ENCODE results near the gene DPF3.

The DPF3 gene

DNA sequence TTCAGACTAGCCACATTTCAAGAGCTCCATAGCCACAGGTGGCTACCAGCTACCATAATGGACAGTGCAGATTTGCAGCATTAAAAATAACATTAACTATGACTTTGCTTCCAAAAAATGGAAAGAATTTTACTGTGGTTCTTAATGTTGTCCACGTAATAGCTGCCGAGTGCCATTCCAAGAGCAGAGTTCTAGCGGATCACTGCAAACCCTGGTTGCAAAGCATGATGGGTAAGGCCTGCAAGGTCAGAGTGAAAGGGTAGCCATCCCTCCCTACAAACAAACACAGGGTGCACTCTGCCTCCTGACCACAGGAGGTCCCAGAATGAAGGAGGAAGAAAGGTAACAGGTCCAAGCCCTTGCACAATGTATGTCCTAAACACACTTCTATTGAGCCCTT, 157.6 kb downstream of the DPF3 start:
- H3K4me3 ChIP-seq (ENCODE audit: low read depth, low read length), result no peak overlapping the region
- 0 out of 2 replicates have a peak, but pooled peaks have one; percentile 14 for TF ChIP-seq CTCF (IDR thresholded peaks at IDR 0.05; ENCODE audit: borderline replicate concordance, insufficient read depth, low read depth, low read length)

GRCh38 chr14:72732022-72732780, 161.7 kb downstream of the DPF3 start:
- no peak overlapping the region for H3K4me3 ChIP-seq (ENCODE audit: low read depth, low read length)
- no peak for TF ChIP-seq CTCF (IDR thresholded peaks at IDR 0.05; ENCODE audit: borderline replicate concordance, insufficient read depth, low read depth, low read length)

DNA sequence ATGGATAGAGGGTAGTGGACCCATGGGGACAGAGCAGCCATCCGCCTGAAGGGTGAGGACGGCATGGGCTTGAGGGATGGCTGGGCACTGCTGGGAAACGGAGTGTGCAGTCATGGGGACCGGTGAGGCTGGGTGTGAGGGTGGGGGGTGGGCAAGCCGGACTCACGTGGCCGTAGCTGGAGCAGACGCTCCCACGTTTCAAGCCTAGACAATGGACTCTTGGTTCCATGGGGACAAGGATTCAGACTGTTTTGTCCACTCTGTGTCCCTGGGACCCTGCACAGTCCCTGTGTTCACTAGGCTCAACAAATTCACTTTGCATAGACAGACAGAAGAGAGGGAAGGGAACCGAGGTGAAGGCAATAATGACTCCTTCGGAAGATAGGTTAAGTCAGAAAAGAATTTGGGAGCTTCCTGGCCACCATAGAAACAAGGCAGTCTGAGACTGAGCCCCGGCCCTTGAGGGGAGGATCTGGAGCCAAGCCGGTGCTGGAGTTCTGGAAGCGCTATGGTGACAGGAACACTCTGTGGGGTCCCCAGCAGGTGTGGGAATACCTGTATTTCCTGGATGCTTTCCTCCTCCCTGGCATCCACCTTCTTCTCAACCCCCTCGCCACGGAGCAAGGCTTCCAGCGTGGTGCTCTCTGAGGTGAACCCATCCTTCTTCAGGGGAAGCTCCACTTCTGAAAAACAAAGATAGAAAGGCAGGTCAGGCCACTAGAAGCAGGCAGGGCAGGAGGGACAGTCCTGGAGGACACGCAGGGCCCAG, 162.5 kb downstream of the DPF3 start:
- TF ChIP-seq CTCF (IDR thresholded peaks at IDR 0.05; ENCODE audit: borderline replicate concordance, insufficient read depth, low read depth, low read length), result no peak

GRCh38 chr14:72730468-72730867, 163.4 kb downstream of the DPF3 start:
- no peak for TF ChIP-seq CTCF (IDR thresholded peaks at IDR 0.05; ENCODE audit: borderline replicate concordance, insufficient read depth, low read depth, low read length)
- H3K4me3 ChIP-seq (ENCODE audit: low read depth, low read length), result no peak overlapping the region

More for the DNA sequence above, 162.5 kb downstream of the DPF3 start:
- no peak overlapping the region for H3K4me3 ChIP-seq (ENCODE audit: low read depth, low read length)

DNA sequence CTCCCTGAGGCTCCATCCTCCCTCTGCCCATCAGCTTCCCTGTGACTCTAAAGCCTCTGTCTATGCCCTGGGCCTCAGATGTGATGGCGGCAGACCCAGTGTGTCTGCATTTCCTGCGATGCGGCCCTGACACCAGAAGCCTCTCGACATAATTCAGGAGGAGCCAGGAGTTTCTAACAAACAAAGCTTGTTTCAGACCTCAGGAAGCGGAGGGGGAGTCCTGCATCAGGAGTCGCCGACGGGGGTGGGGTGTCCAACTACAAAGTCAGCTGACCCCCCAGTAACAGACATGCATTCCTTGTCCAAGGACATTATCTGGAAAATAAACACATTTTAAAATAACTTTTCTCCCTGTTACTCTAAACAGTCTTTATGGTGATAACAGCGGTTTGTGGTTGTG, 167.5 kb downstream of the DPF3 start:
- H3K4me3 ChIP-seq (ENCODE audit: low read depth, low read length), result no peak overlapping the region
- no peak for TF ChIP-seq CTCF (IDR thresholded peaks at IDR 0.05; ENCODE audit: borderline replicate concordance, insufficient read depth, low read depth, low read length)

- TF ChIP-seq CTCF (IDR thresholded peaks at IDR 0.05; ENCODE audit: borderline replicate concordance, insufficient read depth, low read depth, low read length), result no peak
- H3K4me3 ChIP-seq (ENCODE audit: low read depth, low read length), result no peak overlapping the region
Observed at GRCh38 chr14:72723858-72724530, 169.9 kb downstream of the DPF3 start.
